ENCODE data around the gene CRYBG1. TPM values are rescaled to one million over a fixed set of nuclear protein-coding genes. Genes with fewer than 3 reads are reported as not detected.

CRYBG1 gene
- total and polyA plus RNA-seq, 2 experiments from 2014 or later = 3.2 to 10.0 TPM

DNA sequence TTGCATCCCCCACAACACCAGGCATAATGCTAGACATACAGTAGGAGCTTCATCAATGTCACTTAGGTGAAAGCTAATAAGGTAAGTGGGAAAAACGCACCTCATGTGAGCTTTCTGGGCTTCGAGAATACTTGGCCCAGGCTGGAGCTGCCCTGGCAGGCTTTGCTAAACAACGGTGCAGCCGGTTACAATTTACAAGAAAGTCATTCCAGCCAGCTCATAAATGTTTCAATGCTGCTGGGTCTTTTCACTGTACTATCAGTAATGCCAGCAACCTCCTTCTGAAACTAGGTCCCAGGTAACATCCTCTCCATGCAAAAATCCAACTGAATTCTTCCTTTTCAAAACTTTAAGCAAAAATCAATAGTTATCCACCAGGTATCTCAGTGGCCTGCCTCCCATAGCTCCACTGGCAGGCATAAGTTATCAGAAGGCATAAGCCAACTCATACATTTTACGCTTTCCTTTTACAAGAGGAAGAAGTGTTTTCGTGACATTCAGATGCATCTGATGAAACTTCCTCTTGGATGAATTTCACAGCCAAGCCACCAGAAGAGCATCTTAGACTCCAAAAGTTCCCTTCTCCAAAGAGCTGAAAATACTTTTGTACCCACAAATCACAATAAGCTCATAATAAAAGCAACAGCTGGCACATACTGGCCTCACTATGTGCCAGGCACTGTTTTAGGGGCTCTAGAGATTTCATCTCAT, 212.5 kb downstream of the CRYBG1 start:
- TF ChIP-seq, protein P1, sequence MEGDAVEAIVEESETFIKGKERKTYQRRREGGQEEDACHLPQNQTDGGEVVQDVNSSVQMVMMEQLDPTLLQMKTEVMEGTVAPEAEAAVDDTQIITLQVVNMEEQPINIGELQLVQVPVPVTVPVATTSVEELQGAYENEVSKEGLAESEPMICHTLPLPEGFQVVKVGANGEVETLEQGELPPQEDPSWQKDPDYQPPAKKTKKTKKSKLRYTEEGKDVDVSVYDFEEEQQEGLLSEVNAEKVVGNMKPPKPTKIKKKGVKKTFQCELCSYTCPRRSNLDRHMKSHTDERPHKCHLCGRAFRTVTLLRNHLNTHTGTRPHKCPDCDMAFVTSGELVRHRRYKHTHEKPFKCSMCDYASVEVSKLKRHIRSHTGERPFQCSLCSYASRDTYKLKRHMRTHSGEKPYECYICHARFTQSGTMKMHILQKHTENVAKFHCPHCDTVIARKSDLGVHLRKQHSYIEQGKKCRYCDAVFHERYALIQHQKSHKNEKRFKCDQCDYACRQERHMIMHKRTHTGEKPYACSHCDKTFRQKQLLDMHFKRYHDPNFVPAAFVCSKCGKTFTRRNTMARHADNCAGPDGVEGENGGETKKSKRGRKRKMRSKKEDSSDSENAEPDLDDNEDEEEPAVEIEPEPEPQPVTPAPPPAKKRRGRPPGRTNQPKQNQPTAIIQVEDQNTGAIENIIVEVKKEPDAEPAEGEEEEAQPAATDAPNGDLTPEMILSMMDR (IDR thresholded peaks at IDR 0.05; ENCODE audit: poor library complexity) = no peak
- TF ChIP-seq EZH2 (IDR thresholded peaks at IDR 0.05; ENCODE audit: borderline replicate concordance) (no peak), EZH2phosphoT487 (IDR thresholded peaks at IDR 0.05; ENCODE audit: low read depth, severe bottlenecking, unreplicated experiment) (no peak)
- WGBS (ENCODE audit: low lambda C conversion rate, missing lambda C conversion rate) = 61% methylated on average over 6 of the region's 6 CpGs
- H3K36me3 ChIP-seq (replicated peaks; ENCODE audit: insufficient read depth, low read depth) = no peaks in the 10 kb centered on the region
- H3K9me3 ChIP-seq (ENCODE audit: low read depth) = no peaks in the 10 kb centered on the region
- no peak overlapping the region for H3K4me2 ChIP-seq
- no peak overlapping the region for H3K27ac ChIP-seq
- H3K27me3 ChIP-seq = no peaks in the 10 kb centered on the region
- no peaks in the 10 kb centered on the region for H3K4me1 ChIP-seq (ENCODE audit: insufficient read depth)
- no peaks in the 10 kb centered on the region for H3K79me2 ChIP-seq
- H4K20me1 ChIP-seq (ENCODE audit: insufficient read depth, poor library complexity, severe bottlenecking) = no peaks in the 10 kb centered on the region
- H3K4me3 ChIP-seq = no peak overlapping the region
- H2AFZ ChIP-seq = no peak overlapping the region
- no peaks in the 10 kb centered on the region for H3K9me2 ChIP-seq (replicated peaks; ENCODE audit: insufficient read depth)
- DNase-seq (ENCODE audit: low spot score) = peak; percentile 25

GRCh38 chr6:106574741-106575458, 214.4 kb downstream of the CRYBG1 start:
- DNase-seq (ENCODE audit: low spot score) = peak; percentile 45
- H3K4me3 ChIP-seq = no peak overlapping the region
- TF ChIP-seq EZH2 (IDR thresholded peaks at IDR 0.05; ENCODE audit: borderline replicate concordance) (no peak), EZH2phosphoT487 (IDR thresholded peaks at IDR 0.05; ENCODE audit: low read depth, severe bottlenecking, unreplicated experiment) (no peak)
- TF ChIP-seq, protein P1 (IDR thresholded peaks at IDR 0.05; ENCODE audit: poor library complexity) = no peak
- no peaks in the 10 kb centered on the region for H3K9me2 ChIP-seq (replicated peaks; ENCODE audit: insufficient read depth)
- H3K27me3 ChIP-seq = no peaks in the 10 kb centered on the region
- H3K36me3 ChIP-seq (replicated peaks; ENCODE audit: insufficient read depth, low read depth) = no peaks in the 10 kb centered on the region
- no peaks in the 10 kb centered on the region for H3K4me1 ChIP-seq (ENCODE audit: insufficient read depth)
- H3K27ac ChIP-seq = peak overlapping the region; percentile 54
- H3K4me2 ChIP-seq = no peak overlapping the region
- H4K20me1 ChIP-seq (ENCODE audit: insufficient read depth, poor library complexity, severe bottlenecking) = no peaks in the 10 kb centered on the region
- WGBS (ENCODE audit: low lambda C conversion rate, missing lambda C conversion rate) = 76% methylated on average over 16 of the region's 16 CpGs
- no peak overlapping the region for H2AFZ ChIP-seq
- no peaks in the 10 kb centered on the region for H3K79me2 ChIP-seq
- H3K9me3 ChIP-seq (ENCODE audit: low read depth) = no peaks in the 10 kb centered on the region

GRCh38 chr6:106579281-106579680, 218.8 kb downstream of the CRYBG1 start:
- H3K4me1 ChIP-seq (ENCODE audit: insufficient read depth) = no peaks in the 10 kb centered on the region
- TF ChIP-seq, protein P1 (IDR thresholded peaks at IDR 0.05; ENCODE audit: poor library complexity) = no peak
- TF ChIP-seq EZH2phosphoT487 (IDR thresholded peaks at IDR 0.05; ENCODE audit: low read depth, severe bottlenecking, unreplicated experiment) (no peak), EZH2 (IDR thresholded peaks at IDR 0.05; ENCODE audit: borderline replicate concordance) (no peak)
- no peak overlapping the region for H2AFZ ChIP-seq
- WGBS (ENCODE audit: low lambda C conversion rate, missing lambda C conversion rate) = 98% methylated on average over 2 of the region's 2 CpGs
- H3K4me2 ChIP-seq = no peak overlapping the region
- no peak overlapping the region for H3K4me3 ChIP-seq
- H3K27me3 ChIP-seq = no peaks in the 10 kb centered on the region
- no peaks in the 10 kb centered on the region for H4K20me1 ChIP-seq (ENCODE audit: insufficient read depth, poor library complexity, severe bottlenecking)
- H3K36me3 ChIP-seq (replicated peaks; ENCODE audit: insufficient read depth, low read depth) = no peaks in the 10 kb centered on the region
- no peak overlapping the region for H3K27ac ChIP-seq
- no peaks in the 10 kb centered on the region for H3K9me2 ChIP-seq (replicated peaks; ENCODE audit: insufficient read depth)
- no peak for DNase-seq (ENCODE audit: low spot score)
- H3K9me3 ChIP-seq (ENCODE audit: low read depth) = no peaks in the 10 kb centered on the region
- no peaks in the 10 kb centered on the region for H3K79me2 ChIP-seq
